ENCODE data around the gene TIMM23. TPM values are rescaled to one million over a fixed set of nuclear protein-coding genes. Genes with fewer than 3 reads are reported as not detected.
A peak's percentile ranks its signal among the peaks of the same experiment; 100 is the strongest.
"Not testable (repeated sequence)": the region's sequence is repeated elsewhere in the genome, so short reads cannot be mapped to it uniquely, and the experiment has no call there.

Gene TIMM23
- total RNA-seq, 1 experiment from 2014 or later = 142 TPM

GRCh38 chr10:46001187-46001756, 29.0 kb downstream of the TIMM23 start:
- no TSS peak for BruUV-seq (replicated peaks)
- Histone ChIP-seq H3K4me3 (ENCODE audit: low read depth, low read length) (no peak overlapping the region), H3K27me3 (replicated peaks; ENCODE audit: control insufficient read depth, insufficient read depth, low read length) (no peaks in the 10 kb centered on the region), H3K4me1 (peaks cover 27% of the 10 kb centered on the region), H3K9me3 (no peaks in the 10 kb centered on the region; the same call in 1 of the 2 replicates), H3K36me3 (ENCODE audit: control insufficient read depth, insufficient read depth, low read length) (peaks cover 6% of the 10 kb centered on the region; the same call in 1 of the 2 replicates)
- CTCF ChIA-PET = interaction anchor here (0.6 to 1.3 kb wide), 2 partner anchors 15 to 22 kb away, joined by 3 to 6 read pairs; no protein-coding TSS in a partner anchor
- Mint-ChIP-seq H3K9me3 (ENCODE audit: unreplicated experiment) (peaks cover 11% of the 10 kb centered on the region), H3K4me3 (ENCODE audit: unreplicated experiment) (no peak overlapping the region), H3K36me3 (ENCODE audit: insufficient read depth, unreplicated experiment) (peaks cover 90% of the 10 kb centered on the region), H3K27ac (ENCODE audit: unreplicated experiment) (no peak overlapping the region), H3K27me3 (ENCODE audit: insufficient read depth, unreplicated experiment) (no peaks in the 10 kb centered on the region), H3K4me1 (ENCODE audit: low read depth, unreplicated experiment) (peaks cover 31% of the 10 kb centered on the region)
- POLR2A ChIA-PET = no interaction called here
- TF ChIP-seq, protein P1, sequence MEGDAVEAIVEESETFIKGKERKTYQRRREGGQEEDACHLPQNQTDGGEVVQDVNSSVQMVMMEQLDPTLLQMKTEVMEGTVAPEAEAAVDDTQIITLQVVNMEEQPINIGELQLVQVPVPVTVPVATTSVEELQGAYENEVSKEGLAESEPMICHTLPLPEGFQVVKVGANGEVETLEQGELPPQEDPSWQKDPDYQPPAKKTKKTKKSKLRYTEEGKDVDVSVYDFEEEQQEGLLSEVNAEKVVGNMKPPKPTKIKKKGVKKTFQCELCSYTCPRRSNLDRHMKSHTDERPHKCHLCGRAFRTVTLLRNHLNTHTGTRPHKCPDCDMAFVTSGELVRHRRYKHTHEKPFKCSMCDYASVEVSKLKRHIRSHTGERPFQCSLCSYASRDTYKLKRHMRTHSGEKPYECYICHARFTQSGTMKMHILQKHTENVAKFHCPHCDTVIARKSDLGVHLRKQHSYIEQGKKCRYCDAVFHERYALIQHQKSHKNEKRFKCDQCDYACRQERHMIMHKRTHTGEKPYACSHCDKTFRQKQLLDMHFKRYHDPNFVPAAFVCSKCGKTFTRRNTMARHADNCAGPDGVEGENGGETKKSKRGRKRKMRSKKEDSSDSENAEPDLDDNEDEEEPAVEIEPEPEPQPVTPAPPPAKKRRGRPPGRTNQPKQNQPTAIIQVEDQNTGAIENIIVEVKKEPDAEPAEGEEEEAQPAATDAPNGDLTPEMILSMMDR (IDR thresholded peaks at IDR 0.05; ENCODE audit: insufficient read depth in 1 of 2, low read depth in 1 of 2, low read length in 1 of 2, severe bottlenecking in 1 of 2, unreplicated experiment in 1 of 2) = no peak
- intact Hi-C loops (cut with micrococcal nuclease; ENCODE audit: unreplicated experiment) = no loop called here
- DNase-seq = no peak

DNA sequence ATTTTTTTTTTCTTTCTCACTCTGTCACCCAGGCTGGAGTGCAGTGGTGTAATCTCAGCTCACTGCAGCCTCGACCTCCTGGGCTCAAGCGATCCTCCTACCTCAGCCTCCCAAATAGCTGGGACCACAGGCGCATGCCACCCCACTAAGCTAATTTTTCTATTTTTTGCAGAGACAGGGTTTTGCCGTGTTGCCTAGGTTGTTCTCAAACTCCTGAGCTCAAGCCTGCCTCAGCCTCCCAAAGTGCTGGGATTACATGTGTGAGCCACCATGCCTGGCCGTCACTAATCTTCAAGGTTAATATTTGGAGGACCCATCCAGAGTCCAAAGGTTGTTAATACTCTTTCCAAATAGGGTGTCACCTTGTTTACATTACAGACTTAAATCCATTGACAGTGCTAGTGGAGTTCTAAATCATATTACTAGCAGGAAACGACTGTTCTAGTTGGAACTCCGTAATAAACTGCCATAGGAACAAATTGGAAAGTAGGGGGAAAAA, 29.9 kb downstream of the TIMM23 start:
- H3K36me3 ChIP-seq (ENCODE audit: control insufficient read depth, insufficient read depth, low read length); DNase-seq; POLR2A ChIA-PET; H3K27me3 Mint-ChIP-seq (ENCODE audit: insufficient read depth, unreplicated experiment); H3K9me3 ChIP-seq; intact Hi-C loops (cut with micrococcal nuclease; ENCODE audit: unreplicated experiment); H3K4me3 ChIP-seq (ENCODE audit: low read depth, low read length); H3K27me3 ChIP-seq (replicated peaks; ENCODE audit: control insufficient read depth, insufficient read depth, low read length); H3K4me3 Mint-ChIP-seq (ENCODE audit: unreplicated experiment); BruUV-seq (replicated peaks): not testable (repeated sequence)
- Mint-ChIP-seq H3K36me3 (ENCODE audit: insufficient read depth, unreplicated experiment) (peaks cover 96% of the 10 kb centered on the region), H3K9me3 (ENCODE audit: unreplicated experiment) (peaks cover 11% of the 10 kb centered on the region), H3K27ac (ENCODE audit: unreplicated experiment) (peak overlapping the region; percentile 46), H3K4me1 (ENCODE audit: low read depth, unreplicated experiment) (peaks cover 27% of the 10 kb centered on the region)
- H3K4me1 ChIP-seq = peaks cover 26% of the 10 kb centered on the region
- CTCF ChIA-PET = interaction anchor here (1.3 kb wide), 1 partner anchor 21 kb away, joined by 6 read pairs; no protein-coding TSS in a partner anchor

DNA sequence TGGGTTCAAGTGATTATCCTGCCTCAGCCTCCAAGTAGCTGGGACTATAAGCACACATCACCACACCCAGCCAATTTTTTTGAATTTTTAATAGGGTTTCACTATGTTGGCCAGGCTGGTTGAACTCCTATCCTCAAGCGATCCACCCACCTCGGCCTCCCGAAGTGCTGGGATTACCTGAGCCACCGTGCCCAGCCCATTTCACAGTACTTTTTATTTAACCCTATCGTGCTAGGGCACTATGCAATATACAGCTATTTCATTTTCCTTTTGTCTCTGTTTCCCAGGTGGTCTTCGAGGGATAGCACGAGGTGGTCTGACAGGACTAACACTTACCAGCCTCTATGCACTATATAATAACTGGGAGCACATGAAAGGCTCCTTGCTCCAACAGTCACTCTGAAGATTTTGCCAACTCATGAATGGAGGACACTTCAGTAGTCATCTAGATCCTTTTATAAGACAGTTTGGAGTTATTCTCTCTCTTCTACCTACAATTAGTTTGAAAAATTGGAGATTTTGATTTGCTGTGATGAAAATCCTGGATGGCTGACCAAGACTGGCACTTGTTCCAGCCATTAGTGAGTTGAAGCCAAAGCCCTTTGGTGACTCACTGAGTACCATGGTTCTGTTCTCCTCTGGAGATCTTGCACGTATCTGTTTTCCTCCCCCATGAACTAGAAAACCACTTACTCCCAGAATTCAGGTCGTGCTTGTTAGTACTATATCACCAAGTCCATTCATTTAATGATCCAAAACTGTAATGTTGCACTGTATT, 30.8 kb downstream of the TIMM23 start:
- Mint-ChIP-seq H3K27me3 (ENCODE audit: insufficient read depth, unreplicated experiment) (no peaks in the 10 kb centered on the region), H3K4me3 (ENCODE audit: unreplicated experiment) (no peak overlapping the region), H3K9me3 (ENCODE audit: unreplicated experiment) (peaks cover 11% of the 10 kb centered on the region), H3K4me1 (ENCODE audit: low read depth, unreplicated experiment) (peaks cover 19% of the 10 kb centered on the region), H3K27ac (ENCODE audit: unreplicated experiment) (peak overlapping the region; percentile 46), H3K36me3 (ENCODE audit: insufficient read depth, unreplicated experiment) (peaks cover 98% of the 10 kb centered on the region)
- no peak for DNase-seq
- BruUV-seq (replicated peaks) = TSS peak; percentile 62
- ChIA-PET CTCF (no interaction called here), POLR2A (no interaction called here)
- TF ChIP-seq, protein P1 (IDR thresholded peaks at IDR 0.05; ENCODE audit: insufficient read depth in 1 of 2, low read depth in 1 of 2, low read length in 1 of 2, severe bottlenecking in 1 of 2, unreplicated experiment in 1 of 2) = no peak
- intact Hi-C loops (cut with micrococcal nuclease; ENCODE audit: unreplicated experiment) = no loop called here
- Histone ChIP-seq H3K4me3 (ENCODE audit: low read depth, low read length) (no peak overlapping the region), H3K27me3 (replicated peaks; ENCODE audit: control insufficient read depth, insufficient read depth, low read length) (no peaks in the 10 kb centered on the region), H3K9me3 (no peaks in the 10 kb centered on the region; the same call in 1 of the 2 replicates), H3K4me1 (peaks cover 17% of the 10 kb centered on the region), H3K36me3 (ENCODE audit: control insufficient read depth, insufficient read depth, low read length) (peaks cover 6% of the 10 kb centered on the region; the same call in 1 of the 2 replicates)
